HG03378 (cell line): ENCODE data around the gene UNC5A.
"Not testable (repeated sequence)": the region's sequence is repeated elsewhere in the genome, so short reads cannot be mapped to it uniquely, and the experiment has no call there.

Experiments
- ATAC-seq: cut with Tn5 transposase; IDR thresholded peaks from one replicate; pipeline ENCODE4 v1.9.1; 2021; ENCODE audit warnings: mild to moderate bottlenecking, moderate library complexity; ENCODE audit not compliant: unreplicated experiment

UNC5A gene

DNA sequence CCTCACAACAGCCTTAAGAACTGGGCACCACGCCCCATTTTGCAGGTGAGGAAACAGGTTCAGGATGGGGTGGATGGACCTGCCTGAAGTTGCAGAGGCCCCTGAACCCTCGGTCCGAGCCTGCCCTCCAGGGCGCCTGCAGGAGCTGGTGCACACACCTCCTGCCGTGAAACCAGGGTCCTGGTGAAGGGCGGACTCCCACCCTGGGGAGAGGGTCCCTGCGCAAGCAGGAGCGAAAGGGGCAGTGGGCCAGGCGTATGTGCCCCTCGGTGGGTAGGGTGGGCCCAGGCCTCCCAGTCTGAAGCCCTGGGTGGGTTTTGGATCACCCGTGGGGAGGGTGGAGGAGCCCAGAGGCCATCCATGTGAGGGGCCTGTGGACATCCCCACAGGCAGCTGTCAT, 50.9 kb downstream of the UNC5A start:
- ATAC-seq: no peak

DNA sequence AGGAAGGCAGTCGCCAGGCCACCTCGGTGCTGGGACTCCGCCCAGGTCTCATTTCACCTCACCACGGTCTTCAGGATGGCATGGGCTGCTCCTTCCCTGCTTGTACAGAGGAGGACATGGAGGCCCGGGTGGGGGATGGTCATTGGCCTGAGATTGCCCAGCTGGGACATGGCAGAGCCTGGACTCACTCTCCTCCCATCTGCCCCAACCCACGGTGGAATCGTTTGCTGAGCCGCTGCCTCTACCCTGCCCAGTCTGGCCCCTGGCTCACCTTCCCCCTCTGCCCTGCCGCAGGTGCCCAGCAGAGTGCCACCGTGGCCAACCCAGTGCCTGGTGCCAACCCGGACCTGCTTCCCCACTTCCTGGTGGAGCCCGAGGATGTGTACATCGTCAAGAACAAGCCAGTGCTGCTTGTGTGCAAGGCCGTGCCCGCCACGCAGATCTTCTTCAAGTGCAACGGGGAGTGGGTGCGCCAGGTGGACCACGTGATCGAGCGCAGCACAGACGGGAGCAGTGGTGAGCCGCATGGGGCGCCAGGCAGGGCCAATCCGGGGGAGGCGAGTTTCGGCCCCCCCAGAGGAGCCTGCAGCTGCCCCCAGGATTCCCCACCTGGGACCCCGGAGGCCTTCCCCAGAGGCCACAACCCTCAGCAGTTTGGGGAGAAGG, 52.1 kb downstream of the UNC5A start:
- ATAC-seq: no peak

DNA sequence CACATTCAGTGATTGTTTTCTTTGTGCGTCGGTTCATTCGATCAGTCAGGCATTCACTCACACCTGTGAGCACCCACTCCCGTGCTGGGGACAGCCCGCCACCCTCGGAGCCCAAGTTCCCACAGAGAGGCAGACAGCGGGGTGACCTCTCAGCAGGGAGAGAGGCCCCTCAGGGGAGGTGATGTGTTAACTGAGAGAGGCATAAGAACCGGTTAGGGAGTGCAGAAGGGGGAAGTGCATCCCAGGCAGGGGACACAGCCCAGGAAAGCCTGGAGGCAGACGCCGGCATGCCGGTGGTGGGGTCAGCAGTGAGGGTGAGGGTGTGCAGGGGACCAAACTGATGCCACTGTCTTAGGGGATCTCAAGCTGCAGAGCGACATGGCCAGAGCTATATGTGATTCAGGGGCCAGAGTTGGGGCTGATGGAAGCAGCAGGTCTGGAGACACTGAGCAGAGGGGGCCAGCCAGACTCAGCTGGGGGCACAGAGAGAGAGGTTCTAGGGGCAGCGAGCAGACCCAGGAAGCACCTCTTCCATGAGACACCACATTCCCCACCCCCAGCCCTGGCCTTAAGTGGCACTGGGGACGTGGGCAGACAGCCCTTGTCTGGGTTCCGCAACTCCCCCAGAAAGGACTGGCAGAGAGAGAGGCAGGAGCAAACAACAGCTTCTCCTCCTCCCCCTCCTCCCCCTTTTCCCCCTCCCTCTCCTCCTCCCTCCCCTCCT, 52.8 kb downstream of the UNC5A start:
- no peak for ATAC-seq

DNA sequence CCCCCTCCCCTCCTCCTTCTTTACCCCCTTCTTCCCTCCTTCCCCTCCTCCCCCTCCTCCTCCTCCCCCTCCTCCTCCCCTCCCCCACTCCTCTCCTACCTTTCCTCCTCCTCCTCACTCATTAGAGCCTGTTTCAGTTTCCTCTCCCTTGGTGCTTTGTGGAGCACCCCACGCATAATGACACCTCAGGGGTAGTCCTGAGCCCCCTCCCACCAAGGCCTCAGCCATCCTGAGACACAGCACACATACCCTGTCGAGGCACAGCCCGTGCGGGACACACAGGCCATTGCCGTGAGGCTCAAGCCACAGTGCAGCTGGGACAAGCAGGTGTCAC, 53.4 kb downstream of the UNC5A start:
- no peak for ATAC-seq

DNA sequence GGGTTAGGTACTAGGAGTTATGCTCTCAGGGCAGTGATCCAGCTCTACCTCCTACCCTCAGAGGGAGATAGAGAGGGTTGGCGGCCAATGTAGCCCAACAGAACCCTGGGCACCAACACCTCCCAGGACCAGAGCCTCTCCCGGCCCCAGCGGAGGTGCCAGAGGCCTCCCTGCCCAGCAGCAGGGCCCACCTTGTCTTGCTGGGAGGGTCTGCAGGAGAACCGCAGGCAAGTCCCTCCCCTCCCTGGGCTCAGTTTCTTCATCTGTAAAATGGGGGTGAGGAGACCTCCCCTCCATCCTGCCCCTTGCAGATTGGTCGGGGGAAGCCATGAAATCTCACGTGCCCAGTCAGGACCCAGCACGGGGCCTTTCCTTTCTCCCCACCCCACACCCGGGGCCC, 54.4 kb downstream of the UNC5A start:
- no peak for ATAC-seq

DNA sequence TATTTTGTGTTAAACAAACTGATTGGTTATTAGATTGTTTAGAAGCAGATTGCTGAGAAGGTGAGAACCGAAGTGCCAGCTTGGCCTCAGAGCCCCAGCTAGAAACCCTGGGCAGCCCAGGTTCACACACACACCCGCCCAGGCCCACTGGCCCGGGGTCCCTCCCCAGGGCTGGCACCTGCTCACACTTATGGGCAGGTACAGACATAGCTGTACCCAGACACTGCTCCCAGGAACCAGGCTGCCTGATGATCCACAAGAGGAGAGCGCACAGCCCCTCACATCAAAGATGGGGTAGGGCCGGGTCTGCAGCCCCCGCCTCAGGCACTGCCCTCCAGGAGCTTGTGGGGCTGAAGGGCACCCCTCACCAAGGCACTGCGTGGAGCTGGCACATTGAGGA, 55.6 kb downstream of the UNC5A start:
- no peak for ATAC-seq

DNA sequence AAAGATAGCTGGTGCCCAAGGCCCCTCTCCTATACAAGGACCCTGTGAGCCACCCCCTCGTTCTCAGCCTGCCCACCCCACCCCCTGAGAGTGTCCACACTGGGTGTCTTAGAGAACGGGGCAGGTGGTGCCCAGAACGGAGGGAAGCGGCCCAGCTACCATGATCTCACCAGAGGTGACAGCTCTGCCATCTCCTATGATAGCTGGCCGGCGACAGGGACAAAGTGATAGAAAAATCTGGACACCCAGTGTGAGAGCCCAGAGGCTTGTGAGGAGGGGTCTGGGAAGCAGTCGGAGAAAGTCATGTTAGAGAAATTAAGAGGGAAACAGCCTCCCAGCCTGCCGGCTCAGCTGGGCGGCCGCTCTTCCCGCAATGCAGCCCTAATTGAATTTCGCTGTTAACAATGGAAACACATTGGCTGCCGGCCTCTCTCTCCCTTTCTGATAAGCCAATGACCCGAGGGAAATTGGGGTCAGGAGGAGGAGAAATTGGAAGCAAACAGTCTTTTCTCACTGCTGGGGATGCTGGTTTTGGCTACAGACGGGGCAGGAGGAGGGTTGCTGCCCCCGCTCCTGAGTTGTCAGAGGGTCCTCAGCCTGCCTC, 56.5 kb downstream of the UNC5A start:
- no peak for ATAC-seq

DNA sequence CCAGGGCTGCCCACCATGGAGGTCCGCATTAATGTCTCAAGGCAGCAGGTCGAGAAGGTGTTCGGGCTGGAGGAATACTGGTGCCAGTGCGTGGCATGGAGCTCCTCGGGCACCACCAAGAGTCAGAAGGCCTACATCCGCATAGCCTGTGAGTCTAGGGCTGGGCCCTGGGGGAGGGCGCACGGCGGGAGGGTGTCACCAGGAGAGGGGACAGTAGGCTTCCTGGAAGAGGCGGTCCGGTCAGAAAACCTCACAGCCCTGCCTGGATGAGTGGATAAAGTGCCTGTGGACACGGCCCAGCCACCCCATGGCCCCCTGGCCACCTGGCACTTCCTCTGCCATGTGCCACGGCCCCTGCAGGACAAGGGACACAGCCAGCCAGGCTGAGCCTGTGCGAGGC, 57.8 kb downstream of the UNC5A start:
- ATAC-seq: no peak

DNA sequence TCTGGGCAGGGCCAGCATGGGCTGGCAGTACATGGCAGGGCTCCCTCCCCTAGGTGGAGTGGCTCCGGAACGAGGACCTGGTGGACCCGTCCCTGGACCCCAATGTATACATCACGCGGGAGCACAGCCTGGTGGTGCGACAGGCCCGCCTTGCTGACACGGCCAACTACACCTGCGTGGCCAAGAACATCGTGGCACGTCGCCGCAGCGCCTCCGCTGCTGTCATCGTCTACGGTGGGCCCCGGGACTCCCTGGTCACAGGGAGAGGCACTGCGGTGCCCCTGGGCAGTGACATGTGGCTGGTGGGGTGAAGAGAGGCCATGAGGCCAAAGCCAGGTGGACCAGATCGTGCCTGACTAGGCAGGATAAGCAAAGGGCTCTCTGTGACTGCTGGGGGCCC, 58.4 kb downstream of the UNC5A start:
- no peak for ATAC-seq

DNA sequence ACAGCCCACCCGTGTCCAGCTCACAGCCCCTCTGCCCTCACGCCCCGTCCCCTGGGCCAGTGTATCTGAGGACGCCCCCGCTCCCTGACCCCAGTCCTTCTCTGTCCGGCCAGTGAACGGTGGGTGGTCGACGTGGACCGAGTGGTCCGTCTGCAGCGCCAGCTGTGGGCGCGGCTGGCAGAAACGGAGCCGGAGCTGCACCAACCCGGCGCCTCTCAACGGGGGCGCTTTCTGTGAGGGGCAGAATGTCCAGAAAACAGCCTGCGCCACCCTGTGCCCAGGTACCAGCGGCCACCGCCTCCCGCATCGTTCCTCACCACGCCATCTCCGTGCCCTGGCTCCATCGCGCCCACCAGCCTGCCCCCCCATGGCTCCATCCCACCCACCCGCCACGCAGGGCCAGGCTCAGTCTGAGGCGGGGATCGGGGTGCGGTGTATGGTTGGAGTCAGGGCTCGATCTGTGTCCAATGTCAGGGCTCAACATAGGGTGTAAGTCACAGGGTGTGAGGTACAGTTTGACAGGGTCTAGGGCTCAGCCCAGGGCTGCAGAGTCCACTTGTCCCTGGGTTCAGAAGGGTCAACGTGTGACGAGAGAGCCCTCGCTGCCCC, 59.2 kb downstream of the UNC5A start:
- no peak for ATAC-seq

DNA sequence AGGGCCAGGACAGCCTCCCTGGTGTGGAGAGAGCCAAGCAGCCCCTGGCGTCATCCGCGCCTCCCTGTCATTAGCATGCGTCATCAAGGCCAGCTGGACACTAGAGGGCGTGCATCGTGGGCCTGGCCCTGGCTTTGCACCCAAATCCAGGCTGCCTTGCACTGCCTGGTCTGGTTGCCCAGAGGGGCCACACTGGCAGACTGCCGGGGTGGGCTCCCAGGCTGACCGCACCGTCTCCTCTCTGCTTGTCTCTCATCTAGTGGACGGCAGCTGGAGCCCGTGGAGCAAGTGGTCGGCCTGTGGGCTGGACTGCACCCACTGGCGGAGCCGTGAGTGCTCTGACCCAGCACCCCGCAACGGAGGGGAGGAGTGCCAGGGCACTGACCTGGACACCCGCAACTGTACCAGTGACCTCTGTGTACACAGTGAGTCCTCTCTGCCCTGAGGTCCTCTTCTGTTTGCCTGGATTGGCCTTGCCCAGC, 59.8 kb downstream of the UNC5A start:
- no peak for ATAC-seq

DNA sequence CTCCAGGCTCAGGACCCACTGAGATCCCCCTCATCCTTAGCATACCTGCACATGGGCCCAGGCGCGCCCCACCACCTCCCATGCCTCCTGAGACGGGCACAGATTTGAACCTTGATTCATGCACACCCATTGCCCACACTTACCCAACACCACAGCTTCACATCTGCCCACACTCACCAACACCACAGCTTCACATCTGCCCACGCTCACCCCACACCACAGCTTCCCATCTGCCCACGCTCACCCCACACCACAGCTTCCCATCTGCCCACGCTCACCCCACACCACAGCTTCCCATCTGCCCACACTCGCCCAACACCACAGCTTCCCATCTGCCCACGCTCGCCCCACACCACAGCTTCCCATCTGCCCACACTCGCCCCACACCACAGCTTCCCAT, 60.3 kb downstream of the UNC5A start:
- not testable (repeated sequence) for ATAC-seq

DNA sequence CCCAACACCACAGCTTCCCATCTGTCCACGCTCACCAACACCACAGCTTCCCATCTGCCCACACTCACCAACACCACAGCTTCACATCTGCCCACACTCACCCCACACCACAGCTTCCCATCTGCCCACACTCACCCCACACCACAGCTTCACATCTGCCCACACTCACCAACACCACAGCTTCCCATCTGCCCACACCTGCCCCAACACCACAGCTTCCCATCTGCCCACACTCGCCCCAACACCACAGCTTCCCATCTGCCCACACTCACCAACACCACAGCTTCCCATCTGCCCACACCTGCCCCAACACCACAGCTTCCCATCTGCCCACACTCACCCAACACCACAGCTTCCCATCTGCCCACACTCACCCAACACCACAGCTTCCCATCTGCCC, 62.2 kb downstream of the UNC5A start:
- not testable (repeated sequence) for ATAC-seq

DNA sequence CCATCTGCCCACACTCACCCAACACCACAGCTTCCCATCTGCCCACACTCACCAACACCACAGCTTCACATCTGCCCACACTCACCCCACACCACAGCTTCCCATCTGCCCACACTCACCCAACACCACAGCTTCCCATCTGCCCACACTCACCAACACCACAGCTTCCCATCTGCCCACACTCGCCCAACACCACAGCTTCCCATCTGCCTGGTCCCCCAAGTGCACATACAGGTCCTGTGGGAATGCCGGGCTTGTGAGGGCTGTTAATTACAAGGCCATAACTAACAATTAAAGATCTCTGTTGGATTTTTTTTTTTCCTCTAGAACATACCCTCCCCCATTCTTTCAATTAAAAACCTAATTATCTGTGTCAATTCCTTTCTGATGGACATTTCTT, 62.7 kb downstream of the UNC5A start:
- ATAC-seq: not testable (repeated sequence)

DNA sequence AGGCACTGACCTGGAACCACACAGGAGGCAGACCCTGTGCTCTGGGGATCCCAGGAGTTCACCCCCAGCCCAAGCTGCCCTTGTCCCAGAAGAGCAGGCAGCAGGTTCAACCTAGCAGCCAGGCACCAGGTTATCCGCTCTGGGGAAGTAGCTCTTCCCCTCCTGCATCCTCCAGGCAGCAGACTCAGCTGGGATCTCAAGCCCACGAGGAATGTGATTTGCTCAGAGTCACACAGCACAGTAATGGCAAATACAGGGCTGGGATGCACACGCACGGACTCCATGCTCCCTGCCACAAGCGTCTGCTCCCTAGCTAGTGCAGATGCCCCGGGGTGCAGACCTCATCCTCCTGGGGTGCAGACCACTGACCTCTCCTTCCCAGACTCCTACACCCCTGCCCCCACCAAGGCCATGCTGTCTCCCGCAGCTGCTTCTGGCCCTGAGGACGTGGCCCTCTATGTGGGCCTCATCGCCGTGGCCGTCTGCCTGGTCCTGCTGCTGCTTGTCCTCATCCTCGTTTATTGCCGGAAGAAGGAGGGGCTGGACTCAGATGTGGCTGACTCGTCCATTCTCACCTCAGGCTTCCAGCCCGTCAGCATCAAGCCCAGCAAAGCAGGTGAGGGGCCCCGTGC, 63.3 kb downstream of the UNC5A start:
- no peak for ATAC-seq

DNA sequence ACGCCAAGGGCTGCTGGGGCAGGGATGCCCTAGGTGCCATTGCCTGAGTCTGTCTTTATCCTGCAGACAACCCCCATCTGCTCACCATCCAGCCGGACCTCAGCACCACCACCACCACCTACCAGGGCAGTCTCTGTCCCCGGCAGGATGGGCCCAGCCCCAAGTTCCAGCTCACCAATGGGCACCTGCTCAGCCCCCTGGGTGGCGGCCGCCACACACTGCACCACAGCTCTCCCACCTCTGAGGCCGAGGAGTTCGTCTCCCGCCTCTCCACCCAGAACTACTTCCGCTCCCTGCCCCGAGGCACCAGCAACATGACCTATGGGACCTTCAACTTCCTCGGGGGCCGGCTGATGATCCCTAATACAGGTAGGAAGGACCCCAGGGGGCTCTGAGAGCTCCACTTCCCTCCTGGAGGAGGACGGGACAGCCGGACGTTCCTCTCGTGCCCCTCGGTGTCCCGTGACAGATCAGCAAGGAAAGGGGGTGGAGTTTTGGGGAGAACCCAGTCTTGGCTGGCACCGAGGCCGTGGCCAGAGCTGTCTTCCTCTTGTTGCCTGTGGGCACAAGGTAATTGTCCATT, 63.9 kb downstream of the UNC5A start:
- no peak for ATAC-seq

DNA sequence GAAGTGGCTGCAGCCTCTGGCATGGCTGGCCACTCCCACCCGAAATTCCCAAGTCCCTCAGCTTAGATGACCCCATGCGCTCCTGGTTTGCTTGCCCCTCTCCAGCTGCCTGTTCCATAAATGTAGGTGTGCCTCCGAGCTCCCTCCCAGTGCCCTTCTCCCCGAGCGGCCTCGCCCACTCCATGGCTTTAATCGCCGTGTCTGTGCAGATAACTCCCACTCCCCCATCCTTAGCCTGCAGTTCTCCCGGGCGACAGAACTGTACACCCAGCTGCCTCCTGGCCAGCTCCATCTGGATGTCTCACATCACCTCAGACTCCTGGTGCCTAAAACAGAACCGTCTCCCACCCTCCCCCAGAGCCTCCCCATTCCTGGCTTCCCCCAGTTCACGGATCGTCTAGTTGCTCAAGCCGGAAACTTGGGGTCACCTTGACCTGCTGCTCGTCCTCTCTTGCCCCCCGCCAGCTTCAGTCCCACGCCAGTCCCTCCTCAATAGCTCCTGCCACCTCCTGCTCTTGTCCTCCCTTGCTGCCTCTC, 64.7 kb downstream of the UNC5A start:
- ATAC-seq: no peak

DNA sequence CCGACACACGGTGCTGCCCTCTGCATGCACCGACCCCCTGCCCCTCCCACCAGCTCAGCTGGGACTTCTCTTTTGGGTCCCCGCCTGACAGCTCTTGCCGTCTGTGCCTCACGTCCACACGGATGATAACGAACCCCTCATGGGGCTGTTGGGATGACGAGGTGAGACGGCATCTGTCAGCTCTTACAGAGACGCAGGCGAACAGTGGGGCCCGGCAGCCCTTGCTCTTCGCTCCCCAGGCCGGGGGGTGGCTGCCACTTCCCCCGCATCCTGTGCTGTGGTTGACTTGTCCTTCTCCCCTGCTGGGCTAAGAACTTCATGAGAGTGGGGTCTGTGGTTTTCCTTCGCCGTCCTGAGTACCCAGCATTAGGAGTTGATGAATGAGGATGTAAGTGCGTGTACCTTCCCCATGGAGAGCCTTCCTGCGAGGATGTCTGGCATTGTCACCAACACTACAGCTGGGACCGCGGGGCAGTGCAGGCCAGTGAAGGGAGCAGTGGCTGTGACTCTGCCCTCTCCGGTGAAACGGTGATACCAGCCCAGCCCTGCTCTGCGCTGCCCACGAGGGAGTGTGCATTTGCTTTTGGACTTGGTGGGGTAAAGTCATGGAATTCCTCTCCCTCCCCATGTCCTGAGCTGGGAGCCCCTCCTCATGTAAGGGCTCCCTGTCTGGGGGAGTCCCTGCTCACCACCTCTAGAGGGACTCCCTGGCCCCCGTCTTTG, 65.6 kb downstream of the UNC5A start:
- ATAC-seq: no peak

DNA sequence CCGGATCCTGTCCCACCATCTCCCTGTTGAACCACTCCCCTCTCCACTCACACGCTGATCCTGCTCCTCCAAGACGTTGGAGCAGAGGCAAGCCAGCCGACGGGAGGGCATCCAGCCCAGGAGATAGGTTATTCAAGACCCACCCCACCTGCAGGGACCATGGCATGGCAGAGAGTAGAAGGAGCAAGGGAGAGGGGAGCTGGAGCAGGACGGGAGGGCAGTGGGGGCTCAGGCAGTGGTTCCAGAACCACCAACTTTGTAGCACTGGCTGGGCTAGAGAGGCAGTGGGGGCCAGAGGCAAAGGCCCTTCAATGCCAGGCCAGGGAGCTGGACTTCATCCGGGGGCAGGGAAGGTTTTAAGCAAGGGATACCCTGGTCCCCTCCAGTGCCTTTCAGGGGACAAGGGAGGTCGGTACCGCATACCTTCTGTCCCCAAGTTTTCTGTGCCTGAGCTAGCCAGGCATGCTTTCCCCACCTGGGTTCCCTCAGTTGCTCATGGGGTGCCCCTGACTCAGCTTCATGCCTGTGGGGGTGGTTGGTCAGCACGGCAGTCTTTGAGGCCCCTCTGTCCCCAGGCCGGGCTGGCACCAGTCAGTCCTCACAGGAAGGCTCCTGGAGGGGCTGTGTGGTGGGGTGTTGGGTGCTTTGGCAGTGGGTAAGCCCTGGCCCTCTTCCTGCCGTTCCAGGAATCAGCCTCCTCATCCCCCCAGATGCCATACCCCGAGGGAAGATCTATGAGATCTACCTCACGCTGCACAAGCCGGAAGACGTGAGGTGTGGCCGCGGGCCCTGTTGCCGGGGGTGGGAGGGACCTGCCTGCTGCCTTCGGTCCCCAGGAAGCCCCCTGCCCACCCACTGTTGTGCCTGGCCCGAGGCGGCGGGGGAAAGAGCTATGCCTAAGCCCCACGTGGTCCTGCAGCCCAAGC, 66.4 kb downstream of the UNC5A start:
- no peak for ATAC-seq
